Vagina (tissue), 2 donors: ENCODE results near the gene PCSK6.

ENCODE experiments used
- CTCF ChIP-seq, 3 experiments: fragments of 450-650 bp in 2 of 3; fragments of 200-600 bp in 1 of 3; sonication (generic) in 1 of 3; IDR thresholded peaks; one replicate each; pipeline ENCODE4 v1.5.1; 2017 to 2019; ENCODE audit warnings: antibody characterized with exemption in 3 of 3, mild to moderate bottlenecking in 2 of 3, moderate library complexity in 2 of 3
- POLR2AphosphoS5 ChIP-seq, 2 donors: sonication (generic); formaldehyde crosslinking; IDR thresholded peaks; one replicate each; pipeline ENCODE4 v1.9.0; 2017; ENCODE audit warnings: antibody characterized with exemption in 2 of 2, mild to moderate bottlenecking in 2 of 2, low read depth in 1 of 2; ENCODE audit not compliant: insufficient read depth in 1 of 2

- TF ChIP-seq POLR2AphosphoS5 (IDR thresholded peaks at IDR 0.05; ENCODE audit: insufficient read depth in 1 of 2, low read depth in 1 of 2): no peak
- TF ChIP-seq CTCF (IDR thresholded peaks at IDR 0.05): no peak
Observed at GRCh38 chr15:101449471-101450402, 39.8 kb downstream of the PCSK6 start.
